ENCODE data around the gene ACSS2.

The ACSS2 gene

DNA sequence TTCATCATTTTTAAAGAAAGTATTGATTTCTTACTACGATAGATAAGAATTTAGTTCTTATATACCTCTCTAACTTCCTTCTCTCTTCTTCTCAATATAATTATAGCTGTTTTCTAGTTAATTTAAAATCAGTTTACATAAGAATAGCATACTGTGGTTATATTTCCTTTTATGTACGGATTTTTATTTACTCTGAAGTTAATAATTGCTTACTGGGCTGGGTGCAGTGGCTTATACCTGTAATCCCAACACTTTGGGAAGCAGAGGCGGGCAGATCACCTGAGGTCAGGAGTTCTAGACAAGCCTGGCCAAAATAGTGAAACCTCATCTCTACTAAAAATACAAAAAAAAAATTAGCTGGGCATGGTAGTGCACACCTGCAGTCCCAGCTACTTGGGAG, 9.7 kb downstream of the ACSS2 start:
- no peak for TF ChIP-seq GATA3 (IDR thresholded peaks at IDR 0.05; ENCODE audit: low read depth, low read length)
- TF ChIP-seq GATA2 (IDR thresholded peaks at IDR 0.05; ENCODE audit: low read depth, low read length): no peak

DNA sequence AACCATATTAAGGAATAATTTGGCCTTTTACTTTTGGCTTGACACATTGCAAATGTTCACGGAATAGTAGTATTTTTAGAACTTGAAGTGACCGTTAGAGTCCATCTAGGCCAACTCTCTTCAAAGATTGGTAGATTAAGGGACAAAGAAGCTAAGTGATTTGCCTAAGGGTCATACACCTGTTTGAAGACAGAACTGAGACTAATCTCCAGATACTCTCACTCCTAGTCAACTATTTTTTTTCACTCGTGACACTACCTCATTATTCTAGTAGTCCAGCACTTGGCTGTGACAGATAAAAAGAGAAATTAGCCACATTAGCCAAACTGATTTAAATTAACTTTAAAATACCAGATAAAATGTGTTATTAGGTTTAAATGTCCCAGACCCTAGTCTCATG, 10.6 kb downstream of the ACSS2 start:
- no peak for TF ChIP-seq GATA2 (IDR thresholded peaks at IDR 0.05; ENCODE audit: low read depth, low read length)

DNA sequence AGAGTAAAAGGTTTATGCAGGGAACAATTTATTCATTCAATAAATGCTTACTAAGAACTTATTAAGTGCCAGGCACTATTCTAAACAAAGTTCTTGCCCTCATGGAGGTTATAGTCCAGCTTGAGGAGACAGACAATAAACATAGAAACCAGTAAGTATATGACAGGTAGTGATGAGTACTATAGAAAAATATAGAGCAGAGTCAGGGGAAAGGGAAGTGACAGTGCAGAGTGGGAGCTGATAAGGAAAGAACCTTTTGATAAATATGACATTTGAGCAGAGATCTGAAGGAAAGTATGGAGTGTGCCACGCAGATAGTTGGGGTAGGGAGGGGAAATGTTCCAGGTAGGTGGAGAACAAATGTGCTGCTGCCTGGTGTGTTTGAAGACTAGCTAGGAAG, 12.1 kb downstream of the ACSS2 start:
- no peak for TF ChIP-seq GATA2 (IDR thresholded peaks at IDR 0.05; ENCODE audit: low read depth, low read length)
- no peak for TF ChIP-seq GATA3 (IDR thresholded peaks at IDR 0.05; ENCODE audit: low read depth, low read length)

DNA sequence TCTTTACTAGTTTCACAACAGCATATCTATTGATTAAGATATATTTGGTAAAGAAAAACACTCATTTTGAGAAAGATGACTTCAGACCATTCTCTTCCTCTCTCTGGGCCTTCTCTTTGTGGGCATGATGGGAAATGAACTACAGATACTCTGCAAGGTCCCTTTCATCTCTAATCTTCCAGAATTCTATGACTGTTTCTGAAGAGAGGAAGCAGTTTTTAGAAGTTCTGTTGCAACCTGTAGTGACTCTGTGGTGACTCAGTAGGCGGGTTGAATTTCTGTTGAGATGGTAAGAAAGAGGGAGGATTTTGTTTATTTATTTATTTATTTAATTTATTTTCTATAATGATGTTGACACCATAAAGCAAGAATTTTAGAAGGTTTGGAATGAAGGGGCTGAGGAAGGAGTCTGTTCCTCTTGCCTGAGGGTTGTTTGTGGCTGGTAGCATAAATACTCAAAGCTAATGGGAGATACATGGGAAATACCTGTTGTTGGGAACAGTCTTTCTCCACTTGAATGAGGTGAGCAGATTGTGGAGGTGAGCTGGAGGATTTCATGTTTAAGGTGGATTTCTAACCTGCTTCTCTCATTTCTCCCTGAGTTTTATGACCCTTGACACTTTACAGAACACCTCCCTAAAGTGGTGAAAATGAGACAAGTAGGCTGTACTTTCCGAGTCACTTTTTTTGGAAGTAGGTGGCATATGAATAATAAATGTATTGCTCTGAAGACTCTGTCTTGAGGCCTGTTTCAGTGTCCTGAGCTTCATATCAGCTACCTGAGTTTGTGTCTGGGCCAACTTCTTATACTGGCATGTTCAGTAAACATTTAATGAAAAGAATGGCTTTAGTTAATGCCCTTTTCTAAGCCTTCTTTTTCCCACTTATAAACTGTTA, 15.0 kb downstream of the ACSS2 start:
- no peak for TF ChIP-seq GATA2 (IDR thresholded peaks at IDR 0.05; ENCODE audit: low read depth, low read length)

DNA sequence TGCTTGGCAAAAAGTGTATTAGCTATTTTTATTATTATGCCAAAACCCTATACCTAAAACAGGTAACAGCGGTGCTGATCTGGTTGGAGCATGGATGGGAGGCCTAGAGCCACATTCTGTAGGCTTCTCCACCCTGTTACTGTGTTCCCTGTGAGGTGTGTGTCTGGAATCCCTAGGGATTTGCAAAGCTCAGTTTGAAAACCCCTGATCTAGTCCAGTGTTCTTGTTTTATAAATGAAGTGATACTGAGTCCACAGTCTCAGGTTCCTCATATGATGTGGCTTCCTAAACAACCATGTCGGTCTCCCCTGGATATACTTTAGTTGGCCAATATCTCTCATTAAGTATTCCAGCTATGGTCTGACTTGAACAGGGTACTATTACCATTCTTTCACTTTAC, 16.3 kb downstream of the ACSS2 start:
- no peak for TF ChIP-seq GATA2 (IDR thresholded peaks at IDR 0.05; ENCODE audit: low read depth, low read length)
- TF ChIP-seq GATA3 (IDR thresholded peaks at IDR 0.05; ENCODE audit: low read depth, low read length): no peak

DNA sequence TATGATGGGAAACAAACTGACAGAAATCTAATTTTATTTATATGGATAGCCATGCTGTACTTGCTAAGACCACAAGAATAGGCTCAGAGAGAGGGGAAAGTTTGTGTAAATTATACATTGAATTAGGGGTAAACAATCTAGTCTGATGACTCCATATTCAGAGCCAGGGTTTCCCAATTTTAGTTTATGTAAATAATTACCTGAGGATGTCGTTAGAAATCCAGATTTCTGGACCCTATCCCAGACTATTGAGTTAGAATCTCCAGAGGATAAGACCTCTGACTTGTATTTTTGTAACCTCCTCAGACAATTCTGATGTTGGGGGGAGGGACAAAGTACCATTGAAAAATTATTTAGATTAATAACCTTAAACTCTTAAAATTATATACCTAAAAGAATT, 18.3 kb downstream of the ACSS2 start:
- TF ChIP-seq GATA3 (IDR thresholded peaks at IDR 0.05; ENCODE audit: low read depth, low read length): no peak
- no peak for TF ChIP-seq GATA2 (IDR thresholded peaks at IDR 0.05; ENCODE audit: low read depth, low read length)

DNA sequence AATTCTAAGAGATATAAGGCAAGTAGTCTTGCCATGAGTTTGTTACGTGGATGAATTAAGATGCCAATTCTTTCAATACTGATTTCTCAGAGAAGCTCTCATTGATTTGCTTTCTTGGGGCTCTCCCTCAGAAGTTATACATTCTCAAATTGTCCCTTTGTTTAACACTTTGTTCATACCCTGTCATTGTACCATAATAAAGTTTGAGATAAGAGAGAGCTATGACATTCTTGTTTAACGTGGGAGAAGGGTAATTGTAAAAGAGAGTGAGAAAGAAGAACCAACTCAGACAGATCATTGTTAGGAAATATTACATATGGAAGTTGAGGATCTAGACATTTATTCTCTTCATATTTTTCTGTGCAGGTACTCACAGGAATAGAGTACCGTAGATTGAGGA, 19.1 kb downstream of the ACSS2 start:
- TF ChIP-seq GATA2 (IDR thresholded peaks at IDR 0.05; ENCODE audit: low read depth, low read length) (no peak), GATA3 (IDR thresholded peaks at IDR 0.05; ENCODE audit: low read depth, low read length) (no peak)

DNA sequence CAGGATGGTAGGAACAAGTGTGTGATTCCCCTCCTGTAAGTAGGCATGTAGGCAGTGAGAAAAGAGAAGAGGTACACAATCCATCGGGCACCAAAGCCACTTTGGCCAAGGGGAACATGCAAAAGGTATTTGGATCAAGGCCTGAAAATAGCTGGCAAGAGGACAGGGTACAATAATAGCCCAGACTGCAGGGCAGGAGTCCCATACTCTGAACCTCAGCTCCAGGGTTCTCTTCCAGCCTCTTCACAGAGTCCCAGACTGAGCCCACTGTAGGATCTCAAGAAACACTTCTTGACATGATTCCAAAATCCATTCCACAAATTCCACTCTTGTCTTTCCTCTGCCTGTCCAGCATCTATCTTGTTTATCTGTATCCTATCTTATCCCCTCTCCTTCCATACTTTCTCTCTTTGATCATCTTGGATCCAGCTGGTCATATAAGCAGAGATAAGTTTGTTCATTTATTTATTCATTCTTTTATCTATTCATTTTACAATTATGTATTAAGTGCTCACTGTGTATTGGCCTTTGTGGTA, 19.7 kb downstream of the ACSS2 start:
- TF ChIP-seq GATA3 (IDR thresholded peaks at IDR 0.05; ENCODE audit: low read depth, low read length): no peak
- no peak for TF ChIP-seq GATA2 (IDR thresholded peaks at IDR 0.05; ENCODE audit: low read depth, low read length)

DNA sequence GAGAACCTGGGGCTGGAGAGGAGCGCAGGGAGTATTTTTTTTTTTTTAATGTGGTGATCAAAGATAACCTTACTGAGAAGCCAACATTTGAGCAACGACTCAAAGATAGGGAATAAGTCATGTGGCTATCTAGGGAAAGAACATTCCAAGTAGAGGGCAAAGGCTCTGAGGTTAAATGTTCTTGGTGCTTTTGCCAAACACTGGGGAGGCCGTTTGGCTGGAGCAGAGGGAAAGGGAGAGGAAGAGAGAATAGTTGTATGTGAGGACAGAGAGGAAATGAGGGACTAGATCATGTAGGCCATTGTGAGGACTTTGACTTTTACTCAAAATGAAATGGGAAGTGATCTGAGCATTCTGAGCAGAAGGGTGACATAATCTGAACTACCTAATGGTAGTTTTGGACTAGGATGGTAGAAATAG, 27.8 kb downstream of the ACSS2 start:
- TF ChIP-seq GATA3 (IDR thresholded peaks at IDR 0.05; ENCODE audit: low read depth, low read length) (no peak), GATA2 (IDR thresholded peaks at IDR 0.05; ENCODE audit: low read depth, low read length) (no peak)

DNA sequence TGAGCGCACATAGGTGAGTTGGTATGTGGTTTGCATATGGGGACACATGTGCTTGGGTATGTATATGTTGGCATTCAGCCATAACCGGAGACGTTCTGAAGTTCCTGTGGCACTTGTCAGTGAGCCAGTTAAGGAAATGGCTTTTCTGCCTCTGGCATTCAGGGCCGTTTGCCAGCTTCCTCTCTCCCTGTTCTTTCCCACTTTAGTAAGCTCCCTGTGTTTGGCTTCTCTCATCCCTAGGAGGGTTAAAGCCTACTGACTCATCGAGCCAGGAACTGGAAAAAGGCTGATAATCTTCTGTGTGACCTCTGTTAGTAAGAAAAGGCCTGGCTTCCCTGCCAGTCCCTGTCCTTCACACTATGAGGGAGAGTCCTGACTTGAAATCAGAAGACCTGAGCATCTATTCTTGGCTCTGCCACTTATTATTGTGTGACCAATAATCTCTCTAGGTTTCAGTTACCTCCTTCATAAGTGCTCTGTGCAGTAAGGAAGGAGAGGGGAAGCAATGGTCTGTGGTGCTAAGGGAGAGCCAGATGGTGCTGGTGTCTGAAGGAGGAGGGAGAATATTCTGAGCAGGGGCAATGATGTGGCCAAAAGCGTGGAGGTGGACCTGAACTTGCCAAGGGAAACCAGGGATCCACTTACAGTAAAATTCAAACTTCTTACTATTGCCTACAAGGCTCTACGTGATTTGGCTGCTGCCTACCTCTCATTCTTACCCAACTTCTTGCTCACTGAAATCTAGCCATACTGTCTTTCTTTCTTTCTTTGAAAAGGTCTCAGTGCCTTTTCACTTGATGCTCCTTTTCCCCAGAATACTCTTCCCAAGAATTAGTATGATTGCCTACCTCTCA, 31.4 kb downstream of the ACSS2 start:
- TF ChIP-seq GATA3 (IDR thresholded peaks at IDR 0.05; ENCODE audit: low read depth, low read length): no peak
- TF ChIP-seq GATA2 (IDR thresholded peaks at IDR 0.05; ENCODE audit: low read depth, low read length): no peak

DNA sequence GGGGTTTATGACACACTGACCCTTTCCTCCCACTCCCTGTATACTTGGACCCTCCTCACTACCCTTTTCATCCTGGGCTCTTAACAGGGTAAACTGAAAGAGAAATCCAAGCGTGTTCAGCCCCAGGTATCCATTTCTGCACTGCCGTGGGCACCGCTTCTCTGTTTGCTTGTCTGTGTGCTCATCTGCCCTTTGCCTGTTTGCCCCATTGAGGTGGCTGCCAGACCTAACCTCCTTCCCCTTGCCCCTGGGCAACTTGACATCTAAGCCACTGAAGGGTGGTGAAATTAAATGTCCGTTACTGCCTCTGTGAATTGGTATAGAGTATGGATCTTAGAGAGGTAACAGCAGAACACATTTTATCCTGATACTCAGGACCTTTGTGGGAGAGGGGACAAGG, 38.7 kb downstream of the ACSS2 start:
- no peak for TF ChIP-seq GATA2 (IDR thresholded peaks at IDR 0.05; ENCODE audit: low read depth, low read length)

DNA sequence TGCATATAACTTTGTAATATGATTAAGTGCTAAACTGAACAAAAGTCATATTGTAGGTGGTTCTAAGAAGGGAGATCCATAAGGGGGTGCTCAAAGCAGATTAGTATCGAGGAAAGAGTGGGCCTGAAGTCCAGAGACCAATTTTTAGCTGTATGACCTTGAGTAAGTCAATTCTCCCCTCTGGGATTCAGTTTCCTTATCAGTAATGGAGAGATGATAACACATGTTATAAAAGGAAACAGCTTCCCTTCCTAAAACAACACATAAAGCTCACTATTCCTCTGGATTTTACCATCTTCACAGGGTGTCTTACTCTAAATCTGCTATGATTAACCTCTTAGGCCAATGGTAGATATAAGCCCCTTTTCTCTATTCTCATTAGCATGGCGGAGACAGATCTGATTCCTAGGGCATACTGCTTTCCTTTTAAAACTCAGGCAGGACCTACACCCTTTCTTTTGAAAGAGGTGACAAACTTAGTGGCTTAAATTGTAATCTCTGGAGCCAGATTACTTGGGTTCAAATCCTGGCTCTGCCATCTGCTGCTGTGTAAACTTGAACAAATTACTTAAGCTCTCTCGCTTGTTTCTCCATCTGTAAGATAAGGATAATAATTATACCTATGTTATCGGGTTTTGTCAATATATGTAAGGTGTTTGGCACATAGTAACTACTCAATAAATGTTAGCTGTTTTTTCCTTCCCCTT, 39.5 kb downstream of the ACSS2 start:
- no peak for TF ChIP-seq GATA3 (IDR thresholded peaks at IDR 0.05; ENCODE audit: low read depth, low read length)
- no peak for TF ChIP-seq GATA2 (IDR thresholded peaks at IDR 0.05; ENCODE audit: low read depth, low read length)

DNA sequence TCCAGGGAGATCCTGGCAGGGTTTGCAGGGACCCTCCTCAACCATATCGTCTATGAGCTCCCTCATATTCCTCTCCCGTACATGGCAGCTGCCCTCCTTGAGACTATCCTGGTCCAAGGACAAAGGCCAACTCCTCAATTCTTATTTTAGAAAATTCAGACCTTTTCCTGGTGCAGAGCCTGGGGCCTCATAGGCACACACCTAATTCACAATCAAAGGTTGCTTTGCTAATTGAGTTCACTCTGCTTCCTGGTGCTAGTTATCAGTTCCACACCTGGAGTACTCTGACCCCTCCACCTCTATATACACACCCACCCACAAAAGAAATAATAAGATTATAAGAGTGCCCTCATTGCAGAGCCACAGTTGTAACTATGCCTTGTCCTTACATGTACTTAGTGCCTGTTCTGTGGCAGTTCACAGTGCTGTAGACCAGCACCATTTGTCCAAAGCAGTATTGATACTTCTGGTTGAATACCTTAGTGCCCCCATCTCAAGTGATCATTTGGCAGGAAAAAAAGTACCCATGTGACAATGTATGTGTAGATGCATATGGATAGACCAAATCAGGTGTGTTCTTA, 40.5 kb downstream of the ACSS2 start:
- TF ChIP-seq GATA3 (IDR thresholded peaks at IDR 0.05; ENCODE audit: low read depth, low read length): no peak
- TF ChIP-seq GATA2 (IDR thresholded peaks at IDR 0.05; ENCODE audit: low read depth, low read length): no peak

DNA sequence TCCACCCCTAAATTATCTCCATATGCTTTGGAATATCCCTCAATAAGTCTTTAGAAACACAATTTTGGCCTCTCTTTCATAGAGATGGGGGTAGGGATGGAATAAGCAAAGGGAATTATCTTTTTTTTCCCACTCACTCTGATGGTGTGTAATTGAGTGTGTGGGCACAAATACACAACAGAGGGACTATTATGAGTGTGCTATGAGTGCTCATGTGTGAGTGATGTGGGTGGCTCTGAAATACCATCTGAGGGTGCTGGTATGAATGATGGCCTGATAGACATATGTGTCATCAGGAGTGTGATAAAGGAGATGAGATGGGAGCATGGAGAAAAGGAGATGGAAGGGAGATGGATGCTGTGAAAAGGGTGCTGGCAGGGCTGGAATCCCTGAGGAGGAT, 43.6 kb downstream of the ACSS2 start:
- TF ChIP-seq GATA2 (IDR thresholded peaks at IDR 0.05; ENCODE audit: low read depth, low read length) (no peak), GATA3 (IDR thresholded peaks at IDR 0.05; ENCODE audit: low read depth, low read length) (no peak)
